ENCODE data around the gene IRF3.

Gene IRF3

DNA sequence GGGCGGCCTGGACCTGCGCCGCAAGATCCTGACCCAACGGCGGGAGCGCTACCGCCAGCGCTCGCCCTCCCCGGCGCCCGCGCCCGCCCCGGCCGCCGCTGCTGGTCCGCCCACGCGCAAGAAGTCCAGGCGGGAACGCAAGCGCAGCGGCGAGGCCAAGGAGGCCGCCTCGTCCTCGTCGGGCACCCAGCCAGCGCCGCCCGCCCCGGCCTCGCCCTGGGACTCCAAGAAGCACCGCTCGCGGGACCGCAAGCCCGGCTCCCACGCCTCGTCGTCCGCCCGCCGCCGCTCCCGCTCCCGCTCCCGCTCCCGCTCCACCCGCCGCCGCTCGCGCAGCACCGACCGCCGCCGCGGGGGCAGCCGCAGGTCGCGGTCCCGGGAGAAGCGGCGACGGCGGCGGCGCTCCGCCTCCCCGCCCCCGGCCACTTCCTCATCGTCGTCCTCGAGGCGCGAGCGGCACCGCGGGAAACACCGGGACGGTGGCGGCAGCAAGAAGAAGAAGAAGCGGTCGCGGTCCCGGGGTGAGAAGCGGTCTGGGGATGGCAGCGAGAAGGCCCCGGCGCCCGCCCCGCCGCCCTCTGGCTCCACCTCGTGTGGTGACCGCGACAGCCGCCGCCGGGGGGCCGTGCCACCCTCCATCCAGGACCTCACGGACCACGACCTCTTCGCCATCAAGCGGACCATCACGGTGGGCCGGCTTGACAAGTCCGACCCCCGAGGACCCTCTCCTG lies 13.7 kb downstream of the IRF3 start (continued):
- TF ChIP-seq, protein P1, sequence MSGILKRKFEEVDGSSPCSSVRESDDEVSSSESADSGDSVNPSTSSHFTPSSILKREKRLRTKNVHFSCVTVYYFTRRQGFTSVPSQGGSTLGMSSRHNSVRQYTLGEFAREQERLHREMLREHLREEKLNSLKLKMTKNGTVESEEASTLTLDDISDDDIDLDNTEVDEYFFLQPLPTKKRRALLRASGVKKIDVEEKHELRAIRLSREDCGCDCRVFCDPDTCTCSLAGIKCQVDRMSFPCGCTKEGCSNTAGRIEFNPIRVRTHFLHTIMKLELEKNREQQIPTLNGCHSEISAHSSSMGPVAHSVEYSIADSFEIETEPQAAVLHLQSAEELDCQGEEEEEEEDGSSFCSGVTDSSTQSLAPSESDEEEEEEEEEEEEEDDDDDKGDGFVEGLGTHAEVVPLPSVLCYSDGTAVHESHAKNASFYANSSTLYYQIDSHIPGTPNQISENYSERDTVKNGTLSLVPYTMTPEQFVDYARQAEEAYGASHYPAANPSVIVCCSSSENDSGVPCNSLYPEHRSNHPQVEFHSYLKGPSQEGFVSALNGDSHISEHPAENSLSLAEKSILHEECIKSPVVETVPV (CRISPR knock-in tag; IDR thresholded peaks at IDR 0.05), result no peak
- TF ChIP-seq ARNTL (CRISPR knock-in tag; IDR thresholded peaks at IDR 0.05; ENCODE audit: borderline replicate concordance, low read depth) (no peak), BACH2 (CRISPR knock-in tag; IDR thresholded peaks at IDR 0.05; ENCODE audit: borderline replicate concordance) (no peak), GLIS3 (CRISPR knock-in tag; IDR thresholded peaks at IDR 0.05) (no peak)
- TF ChIP-seq, protein P2, sequence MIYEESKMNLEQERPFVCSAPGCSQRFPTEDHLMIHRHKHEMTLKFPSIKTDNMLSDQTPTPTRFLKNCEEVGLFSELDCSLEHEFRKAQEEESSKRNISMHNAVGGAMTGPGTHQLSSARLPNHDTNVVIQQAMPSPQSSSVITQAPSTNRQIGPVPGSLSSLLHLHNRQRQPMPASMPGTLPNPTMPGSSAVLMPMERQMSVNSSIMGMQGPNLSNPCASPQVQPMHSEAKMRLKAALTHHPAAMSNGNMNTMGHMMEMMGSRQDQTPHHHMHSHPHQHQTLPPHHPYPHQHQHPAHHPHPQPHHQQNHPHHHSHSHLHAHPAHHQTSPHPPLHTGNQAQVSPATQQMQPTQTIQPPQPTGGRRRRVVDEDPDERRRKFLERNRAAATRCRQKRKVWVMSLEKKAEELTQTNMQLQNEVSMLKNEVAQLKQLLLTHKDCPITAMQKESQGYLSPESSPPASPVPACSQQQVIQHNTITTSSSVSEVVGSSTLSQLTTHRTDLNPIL (CRISPR knock-in tag; IDR thresholded peaks at IDR 0.05; ENCODE audit: low read depth), result no peak
- TF ChIP-seq, protein P3, sequence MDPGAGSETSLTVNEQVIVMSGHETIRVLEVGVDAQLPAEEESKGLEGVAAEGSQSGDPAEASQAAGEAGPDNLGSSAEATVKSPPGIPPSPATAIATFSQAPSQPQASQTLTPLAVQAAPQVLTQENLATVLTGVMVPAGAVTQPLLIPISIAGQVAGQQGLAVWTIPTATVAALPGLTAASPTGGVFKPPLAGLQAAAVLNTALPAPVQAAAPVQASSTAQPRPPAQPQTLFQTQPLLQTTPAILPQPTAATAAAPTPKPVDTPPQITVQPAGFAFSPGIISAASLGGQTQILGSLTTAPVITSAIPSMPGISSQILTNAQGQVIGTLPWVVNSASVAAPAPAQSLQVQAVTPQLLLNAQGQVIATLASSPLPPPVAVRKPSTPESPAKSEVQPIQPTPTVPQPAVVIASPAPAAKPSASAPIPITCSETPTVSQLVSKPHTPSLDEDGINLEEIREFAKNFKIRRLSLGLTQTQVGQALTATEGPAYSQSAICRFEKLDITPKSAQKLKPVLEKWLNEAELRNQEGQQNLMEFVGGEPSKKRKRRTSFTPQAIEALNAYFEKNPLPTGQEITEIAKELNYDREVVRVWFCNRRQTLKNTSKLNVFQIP (CRISPR knock-in tag; IDR thresholded peaks at IDR 0.05; ENCODE audit: borderline replicate concordance, low read depth), result no peak

DNA sequence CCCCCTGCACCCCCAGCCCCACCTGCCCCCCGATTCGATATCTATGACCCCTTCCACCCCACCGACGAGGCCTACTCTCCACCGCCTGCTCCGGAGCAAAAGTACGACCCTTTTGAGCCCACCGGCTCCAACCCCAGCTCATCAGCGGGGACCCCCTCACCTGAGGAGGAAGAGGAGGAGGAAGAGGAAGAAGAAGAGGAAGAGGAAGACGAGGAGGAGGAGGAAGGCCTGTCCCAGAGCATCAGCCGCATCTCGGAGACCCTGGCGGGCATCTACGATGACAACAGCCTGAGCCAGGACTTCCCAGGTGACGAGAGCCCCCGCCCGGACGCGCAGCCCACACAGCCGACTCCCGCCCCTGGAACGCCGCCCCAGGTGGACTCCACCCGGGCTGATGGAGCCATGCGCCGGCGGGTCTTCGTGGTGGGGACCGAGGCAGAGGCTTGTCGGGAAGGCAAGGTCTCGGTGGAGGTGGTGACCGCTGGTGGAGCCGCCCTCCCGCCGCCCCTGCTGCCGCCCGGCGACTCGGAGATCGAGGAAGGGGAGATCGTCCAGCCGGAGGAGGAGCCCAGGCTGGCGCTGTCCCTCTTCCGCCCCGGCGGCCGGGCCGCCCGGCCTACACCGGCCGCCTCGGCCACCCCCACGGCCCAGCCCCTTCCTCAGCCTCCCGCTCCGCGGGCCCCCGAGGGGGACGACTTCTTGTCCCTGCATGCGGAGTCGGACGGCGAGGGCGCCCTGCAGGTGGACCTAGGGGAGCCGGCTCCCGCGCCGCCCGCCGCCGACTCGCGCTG lies 14.4 kb downstream of the IRF3 start:
- ATAC-seq, result no peak
- TF ChIP-seq CSDC2 (CRISPR knock-in tag; IDR thresholded peaks at IDR 0.05) (no peak), RARB (CRISPR knock-in tag; IDR thresholded peaks at IDR 0.05) (no peak), ZC3H10 (CRISPR knock-in tag; IDR thresholded peaks at IDR 0.05) (no peak), ZFP30 (CRISPR knock-in tag; IDR thresholded peaks at IDR 0.05) (no peak), SNAI2 (CRISPR knock-in tag; IDR thresholded peaks at IDR 0.05) (no peak), OSR1 (CRISPR knock-in tag; IDR thresholded peaks at IDR 0.05) (no peak), ESRRG (CRISPR knock-in tag; IDR thresholded peaks at IDR 0.05) (no peak), ISL1 (CRISPR knock-in tag; IDR thresholded peaks at IDR 0.05) (no peak), ZNF70 (CRISPR knock-in tag; IDR thresholded peaks at IDR 0.05) (no peak), PPARA (CRISPR knock-in tag; IDR thresholded peaks at IDR 0.05; ENCODE audit: borderline replicate concordance) (no peak), GLIS3 (CRISPR knock-in tag; IDR thresholded peaks at IDR 0.05) (no peak), TOX (CRISPR knock-in tag; IDR thresholded peaks at IDR 0.05; ENCODE audit: borderline replicate concordance) (no peak), ZFP3 (CRISPR knock-in tag; IDR thresholded peaks at IDR 0.05) (no peak), BACH2 (CRISPR knock-in tag; IDR thresholded peaks at IDR 0.05; ENCODE audit: borderline replicate concordance) (no peak), ARNTL (CRISPR knock-in tag; IDR thresholded peaks at IDR 0.05; ENCODE audit: borderline replicate concordance, low read depth) (no peak)
- TF ChIP-seq, protein P4, sequence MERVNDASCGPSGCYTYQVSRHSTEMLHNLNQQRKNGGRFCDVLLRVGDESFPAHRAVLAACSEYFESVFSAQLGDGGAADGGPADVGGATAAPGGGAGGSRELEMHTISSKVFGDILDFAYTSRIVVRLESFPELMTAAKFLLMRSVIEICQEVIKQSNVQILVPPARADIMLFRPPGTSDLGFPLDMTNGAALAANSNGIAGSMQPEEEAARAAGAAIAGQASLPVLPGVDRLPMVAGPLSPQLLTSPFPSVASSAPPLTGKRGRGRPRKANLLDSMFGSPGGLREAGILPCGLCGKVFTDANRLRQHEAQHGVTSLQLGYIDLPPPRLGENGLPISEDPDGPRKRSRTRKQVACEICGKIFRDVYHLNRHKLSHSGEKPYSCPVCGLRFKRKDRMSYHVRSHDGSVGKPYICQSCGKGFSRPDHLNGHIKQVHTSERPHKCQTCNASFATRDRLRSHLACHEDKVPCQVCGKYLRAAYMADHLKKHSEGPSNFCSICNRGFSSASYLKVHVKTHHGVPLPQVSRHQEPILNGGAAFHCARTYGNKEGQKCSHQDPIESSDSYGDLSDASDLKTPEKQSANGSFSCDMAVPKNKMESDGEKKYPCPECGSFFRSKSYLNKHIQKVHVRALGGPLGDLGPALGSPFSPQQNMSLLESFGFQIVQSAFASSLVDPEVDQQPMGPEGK (CRISPR knock-in tag; IDR thresholded peaks at IDR 0.05; ENCODE audit: borderline replicate concordance), result no peak
- TF ChIP-seq, protein P3 (CRISPR knock-in tag; IDR thresholded peaks at IDR 0.05; ENCODE audit: borderline replicate concordance, low read depth), result no peak

DNA sequence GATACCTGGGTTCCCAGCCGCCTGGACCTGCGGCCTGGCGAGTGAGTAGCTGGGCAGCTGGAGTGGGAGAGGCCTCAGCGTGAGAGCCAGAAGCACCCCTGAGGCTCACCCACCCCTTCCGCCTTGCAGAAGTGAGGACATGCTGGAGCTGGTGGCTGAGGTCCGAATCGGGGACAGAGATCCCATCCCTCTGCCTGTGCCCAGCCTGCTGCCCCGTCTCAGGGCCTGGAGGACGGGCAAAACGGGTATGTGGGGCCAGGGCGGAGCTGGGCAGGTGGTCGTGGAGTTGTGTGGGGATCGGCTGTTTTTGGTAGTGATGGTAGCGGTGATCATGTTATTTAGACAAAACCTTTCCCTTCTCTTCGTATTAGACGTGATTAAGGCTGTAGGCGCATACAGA lies 19.1 kb downstream of the IRF3 start:
- ATAC-seq, result no peak
- TF ChIP-seq, protein P4 (CRISPR knock-in tag; IDR thresholded peaks at IDR 0.05; ENCODE audit: borderline replicate concordance), result no peak
- no peak for TF ChIP-seq TOX (CRISPR knock-in tag; IDR thresholded peaks at IDR 0.05; ENCODE audit: borderline replicate concordance)
- TF ChIP-seq ZNF8 (CRISPR knock-in tag; IDR thresholded peaks at IDR 0.05), result no peak
- TF ChIP-seq ZFP30 (CRISPR knock-in tag; IDR thresholded peaks at IDR 0.05), result no peak
- no peak for TF ChIP-seq OSR1 (CRISPR knock-in tag; IDR thresholded peaks at IDR 0.05)
- no peak for TF ChIP-seq PPARA (CRISPR knock-in tag; IDR thresholded peaks at IDR 0.05; ENCODE audit: borderline replicate concordance)

All from SK-N-SH treated with all-trans-retinoic acid at 6 μM for 48 hours (cell line).